Placental epithelial cell (primary cell): ENCODE data around the gene JPH2. TPM values are rescaled to one million over a fixed set of nuclear protein-coding genes. Genes with fewer than 3 reads are reported as not detected.

Source experiments
- total RNA-seq: library from RNA; depleted of rRNA; stranded (reverse); fragments of >200 nt; gene quantifications from 2 replicates; pipeline ENCODE4 v1.2.3, GENCODE V29; 2012

JPH2 gene
- total RNA-seq: 132 and 155 TPM in 2 replicates

DNA sequence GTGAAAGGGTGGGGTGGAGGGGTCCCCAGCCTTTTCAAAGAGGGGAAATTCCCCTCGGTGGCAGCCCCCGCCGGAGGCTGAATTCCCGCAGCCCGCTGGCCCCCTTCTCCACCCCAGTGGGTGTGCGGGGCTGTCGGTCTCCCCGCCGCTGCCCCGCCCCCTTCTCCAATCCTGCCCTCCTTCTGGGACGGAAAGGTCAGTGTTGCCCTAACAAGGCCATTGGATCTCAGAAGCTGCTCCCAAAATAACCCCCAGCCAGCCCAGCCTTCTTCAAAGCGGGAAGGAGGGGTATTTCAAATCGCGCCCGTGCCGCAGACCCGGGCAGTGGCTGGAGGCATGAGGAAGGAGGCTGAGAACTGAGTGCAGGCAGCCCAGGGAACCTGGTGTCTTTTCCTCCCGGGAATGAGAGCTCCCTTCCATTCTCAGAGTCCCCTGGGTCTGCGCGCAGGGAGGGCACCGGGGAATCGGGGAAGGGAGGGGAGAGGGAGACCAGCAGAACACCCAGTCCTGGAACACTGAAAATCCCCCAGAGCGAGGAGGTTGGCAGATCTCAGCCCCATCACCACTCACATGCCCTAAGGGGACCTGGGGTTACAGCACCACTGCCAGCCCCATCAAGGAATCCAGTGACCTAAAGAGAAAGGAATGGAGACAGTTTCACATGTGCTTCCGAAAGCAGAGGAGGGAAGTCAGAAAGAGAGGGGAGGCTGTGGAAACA, at the start of gene JPH2:
Gene JPH2, minus strand, starts transcription at position 135 of the 718 bp plus-strand sequence. CDS start 483 bp downstream, outside the sequence.

GRCh38 chr20:44210406-44211176, 23.6 kb upstream of the JPH2 start, which contains the start of gene OSER1:
OSER1 (minus strand) TSS chr20:44210771; CDS start chr20:44206957, 3,814 bp downstream.

Other genes starting within 250 kb of the JPH2 start
- 38.1 and 58.1 TPM in 2 replicates for gene OSER1, start 23.6 kb upstream of the JPH2 start, total RNA-seq
- not detected in 2 replicates for gene GDAP1L1, start 60.1 kb upstream of the JPH2 start, total RNA-seq
- 3.1 and 5.1 TPM in 2 replicates for gene FITM2, start 124.0 kb upstream of the JPH2 start, total RNA-seq
- not detected in 2 replicates for gene R3HDML, start 149.9 kb upstream of the JPH2 start, total RNA-seq
- not detected in 2 replicates for gene HNF4A, start 168.5 kb upstream of the JPH2 start, total RNA-seq